Raji (cell line): Measurements from ENCODE around the gene EMC6.
A peak's percentile ranks its signal among the peaks of the same experiment; 100 is the strongest.

ENCODE experiments used
- POLR2A ChIP-seq: IDR thresholded peaks from 2 replicates; pipeline ENCODE4 v1.6.1; 2011; ENCODE audit warnings: low read depth, low read length, control low read depth; ENCODE audit not compliant: insufficient read depth

EMC6 gene

GRCh38 chr17:3704931-3705717, 36.5 kb downstream of the EMC6 start:
- no peak for TF ChIP-seq POLR2A

- no peak for TF ChIP-seq POLR2A
These were observed 39.8 kb downstream of the EMC6 start for GRCh38 chr17:3708366-3708765.

- 0 out of 2 replicates have a peak, but pooled peaks have one; percentile 19 for TF ChIP-seq POLR2A
These were observed 42.4 kb downstream of the EMC6 start for GRCh38 chr17:3710951-3711383.

- no peak for TF ChIP-seq POLR2A
These were observed 44.3 kb downstream of the EMC6 start for GRCh38 chr17:3712811-3713463.

GRCh38 chr17:3715296-3715695, 46.7 kb downstream of the EMC6 start:
- TF ChIP-seq POLR2A, result no peak

GRCh38 chr17:3718201-3718600, 49.6 kb downstream of the EMC6 start:
- no peak for TF ChIP-seq POLR2A

GRCh38 chr17:3719265-3719664, 50.7 kb downstream of the EMC6 start:
- no peak for TF ChIP-seq POLR2A
